HG02840 (cell line): Measurements from ENCODE around the gene WFDC8.
"Not testable (repeated sequence)": the region's sequence is repeated elsewhere in the genome, so short reads cannot be mapped to it uniquely, and the experiment has no call there.

Source experiments
- ATAC-seq: cut with Tn5 transposase; IDR thresholded peaks from one replicate; pipeline ENCODE4 v1.9.1; 2021; ENCODE audit warnings: mild to moderate bottlenecking, moderate library complexity, moderate number of reproducible peaks; ENCODE audit not compliant: unreplicated experiment, low FRiP score

The WFDC8 gene

DNA sequence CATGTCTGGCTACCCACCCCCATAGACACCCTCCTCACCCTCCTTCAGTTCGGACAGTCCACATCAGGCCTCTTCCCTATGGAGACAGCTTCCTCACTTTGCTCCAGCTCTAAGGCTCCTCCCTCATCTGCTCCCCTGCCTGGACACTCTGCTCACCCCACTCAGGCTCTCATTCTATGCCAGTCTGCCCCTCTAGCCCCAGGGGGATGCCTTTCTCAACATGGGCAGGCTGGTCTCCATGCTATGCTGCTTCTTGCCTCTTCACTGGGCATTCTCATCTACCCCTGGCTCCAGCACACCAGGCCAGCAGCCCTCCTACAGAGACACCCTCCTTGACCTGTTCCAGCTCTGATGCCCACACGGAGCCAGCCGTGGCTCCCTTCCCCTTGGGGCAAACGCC is at the start of gene WFDC8:
TSS of gene WFDC8 (minus strand) at position 101 of the 400 bp plus-strand sequence. CDS start at position 64, 37 bp downstream.
- no peak for ATAC-seq

DNA sequence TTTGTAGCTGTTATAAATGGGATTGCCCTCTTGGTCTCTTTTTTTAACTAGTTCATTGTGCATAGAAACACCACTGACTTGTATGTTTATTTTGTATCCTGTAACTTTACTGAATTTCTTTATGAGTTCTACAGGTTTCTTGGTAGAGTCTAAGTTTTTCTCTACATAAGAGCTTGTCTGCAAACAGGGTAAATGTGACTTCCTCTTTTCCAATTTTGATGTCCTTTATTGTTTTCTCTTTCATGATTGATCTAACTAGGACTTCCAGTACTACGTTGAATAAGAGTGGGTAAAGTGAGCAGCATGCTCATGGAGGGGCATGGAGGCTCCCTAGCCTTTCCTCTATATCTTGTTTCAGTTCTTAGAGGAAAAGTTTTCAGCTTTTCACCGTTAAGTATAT is 47.5 kb upstream of the WFDC8 start:
- ATAC-seq = no peak

DNA sequence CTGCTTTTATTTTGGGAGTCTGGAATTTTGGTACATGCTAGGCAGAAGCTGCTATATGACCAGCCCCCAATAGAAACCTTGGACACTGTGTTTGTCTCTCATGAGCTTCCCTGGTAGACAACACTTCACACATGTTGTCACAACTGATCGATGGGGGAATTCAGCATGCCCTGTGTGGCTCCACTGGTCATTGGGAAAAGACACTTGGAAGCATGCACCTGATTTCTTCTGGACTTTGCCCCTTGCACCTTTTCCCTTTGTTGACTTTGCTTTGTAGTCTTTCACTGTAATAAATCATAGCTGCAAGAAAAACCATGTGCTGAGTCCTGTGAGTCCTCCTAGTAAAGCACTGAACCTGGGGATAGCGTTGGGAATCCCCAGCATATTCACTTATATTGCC is 42.5 kb upstream of the WFDC8 start:
- no peak for ATAC-seq

DNA sequence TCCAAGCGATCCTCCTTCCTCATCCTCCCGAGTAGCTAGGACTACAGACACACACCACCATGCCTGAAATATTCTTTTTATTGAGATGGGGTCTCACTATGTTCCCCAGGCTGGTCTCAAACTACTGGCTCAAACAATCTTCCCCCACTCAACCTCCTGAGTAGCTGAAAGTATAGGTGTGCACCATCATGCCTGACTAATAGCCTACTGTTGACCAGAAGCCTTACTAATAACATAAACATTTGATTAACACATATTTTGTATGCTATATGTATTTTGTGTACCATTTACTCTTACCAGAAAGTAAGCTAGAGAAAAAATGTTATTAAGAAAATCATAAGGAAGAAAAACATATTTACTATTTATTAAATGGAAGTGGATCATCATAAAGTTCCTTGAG is 38.5 kb upstream of the WFDC8 start:
- no peak for ATAC-seq

DNA sequence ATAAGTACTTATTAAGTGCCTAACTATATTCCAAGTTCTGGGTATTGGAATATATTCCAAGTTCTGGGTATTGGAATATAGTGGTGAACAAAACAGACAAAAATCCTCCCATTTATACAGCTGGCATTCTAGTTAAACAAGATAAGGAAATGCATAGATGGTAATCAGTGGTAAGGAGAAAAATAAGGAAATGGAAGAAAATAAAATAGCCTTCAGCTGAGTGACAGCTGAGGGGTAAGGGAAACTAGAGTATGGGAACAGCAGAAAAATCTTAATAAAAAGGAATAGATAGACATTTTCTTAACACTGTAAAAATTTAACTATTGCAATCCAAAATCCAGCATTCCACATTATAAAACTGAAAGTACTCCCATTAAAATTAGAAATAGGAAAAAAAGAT is 33.2 kb upstream of the WFDC8 start:
- ATAC-seq = no peak

DNA sequence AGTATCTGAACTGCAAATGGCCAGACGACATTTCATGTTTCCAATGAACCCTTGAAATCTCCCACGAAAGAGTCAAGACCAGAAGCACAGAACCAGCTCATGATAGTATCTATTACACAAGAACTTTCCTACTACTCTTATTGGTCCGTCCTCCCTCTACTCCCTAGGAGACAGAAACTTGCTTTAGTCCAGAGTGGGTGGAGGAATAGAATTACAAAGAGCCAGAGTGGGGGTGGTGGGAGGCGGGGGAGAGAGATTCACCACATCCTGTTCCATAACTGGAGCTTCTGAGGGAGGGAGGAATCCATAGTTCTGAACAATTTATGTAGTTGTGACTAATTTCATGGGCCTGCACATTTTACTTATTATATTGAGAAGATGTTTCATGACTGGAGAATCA is 32.0 kb upstream of the WFDC8 start:
- ATAC-seq = no peak

DNA sequence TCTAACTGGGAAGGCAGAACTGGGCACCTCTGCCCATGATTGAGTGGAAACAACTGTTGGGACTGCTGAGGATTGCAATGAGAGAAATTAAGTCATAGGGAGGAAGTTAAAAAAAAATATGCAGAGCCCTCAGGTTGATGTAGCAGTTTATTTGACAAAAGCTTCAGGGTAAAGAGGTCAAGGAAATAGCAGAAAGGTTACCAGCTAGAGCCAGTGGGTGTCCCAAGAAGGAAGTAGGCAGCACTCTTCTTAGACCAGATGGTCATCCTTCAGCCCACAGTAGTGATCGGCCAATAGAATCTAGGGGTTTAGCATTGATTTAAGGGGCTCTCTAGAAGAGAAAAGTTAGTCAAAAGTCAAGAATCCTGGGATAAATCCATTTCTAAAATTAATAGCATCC is 28.7 kb upstream of the WFDC8 start:
- ATAC-seq = no peak

DNA sequence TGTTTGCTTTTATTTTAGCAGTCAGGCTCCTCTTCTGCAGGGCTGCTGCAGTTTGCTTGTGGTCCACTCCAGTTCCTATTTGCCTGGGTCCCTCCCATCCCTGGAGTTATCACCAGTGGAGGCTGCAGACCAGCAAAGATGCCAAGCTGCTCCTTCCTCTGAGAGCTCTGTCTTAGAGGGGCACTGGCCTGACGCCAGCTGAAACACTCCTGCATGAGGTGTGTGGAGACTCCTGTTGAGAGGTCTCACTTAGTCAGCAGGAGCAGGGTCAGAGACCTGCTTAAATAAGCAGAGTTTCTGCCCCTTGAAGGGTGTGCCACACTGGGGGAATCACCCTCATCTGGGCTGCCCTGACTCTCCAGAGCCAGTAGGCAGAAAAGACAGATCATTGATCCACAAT is 16.2 kb upstream of the WFDC8 start:
- ATAC-seq = no peak

DNA sequence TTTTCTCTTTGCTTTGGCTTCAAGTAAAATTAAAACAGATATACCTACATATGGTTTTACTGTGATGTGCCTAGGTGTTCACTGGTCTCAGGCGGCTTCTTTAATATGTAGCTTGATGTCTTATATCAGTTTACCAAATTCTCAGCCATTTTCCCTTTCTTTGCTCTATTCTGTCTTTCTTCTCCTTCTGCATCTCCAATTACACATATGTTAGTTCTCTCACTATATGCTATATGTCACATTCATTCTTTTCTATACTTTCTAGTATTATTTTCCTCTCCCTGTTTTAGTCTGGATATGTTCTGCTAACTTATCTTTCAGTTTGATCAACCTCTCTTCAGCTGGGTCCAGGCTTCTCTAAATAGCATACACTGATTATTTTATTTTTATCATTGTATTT is 14.4 kb upstream of the WFDC8 start:
- no peak for ATAC-seq

DNA sequence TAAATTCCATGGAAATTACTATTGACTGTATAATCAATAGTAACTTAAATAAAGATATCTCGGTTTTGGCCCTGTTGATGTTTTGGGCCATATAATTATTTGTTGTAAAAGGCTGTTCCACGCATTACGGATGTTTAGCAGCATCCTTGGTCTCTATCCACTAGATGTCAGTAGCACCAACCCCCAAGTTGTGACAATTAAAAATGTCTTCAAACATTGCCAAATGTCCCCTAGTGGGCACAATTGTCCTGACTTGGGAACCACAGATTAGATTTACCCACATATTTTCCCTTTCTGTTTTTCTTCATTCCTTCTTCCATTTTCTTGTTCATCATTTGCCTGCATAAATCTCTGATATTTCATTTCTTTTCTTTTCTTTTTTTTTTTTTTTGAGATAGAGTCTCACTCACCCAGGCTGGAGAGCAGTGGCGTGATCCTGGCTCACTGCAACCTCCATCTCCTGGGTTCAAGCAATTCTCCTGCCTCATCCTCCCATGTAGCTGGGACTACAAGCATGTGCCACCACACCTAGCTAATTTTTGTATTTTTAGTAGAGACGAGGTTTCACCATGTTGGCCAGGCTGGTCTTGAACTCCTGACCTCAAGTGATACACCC is 13.6 kb upstream of the WFDC8 start:
- ATAC-seq = no peak

DNA sequence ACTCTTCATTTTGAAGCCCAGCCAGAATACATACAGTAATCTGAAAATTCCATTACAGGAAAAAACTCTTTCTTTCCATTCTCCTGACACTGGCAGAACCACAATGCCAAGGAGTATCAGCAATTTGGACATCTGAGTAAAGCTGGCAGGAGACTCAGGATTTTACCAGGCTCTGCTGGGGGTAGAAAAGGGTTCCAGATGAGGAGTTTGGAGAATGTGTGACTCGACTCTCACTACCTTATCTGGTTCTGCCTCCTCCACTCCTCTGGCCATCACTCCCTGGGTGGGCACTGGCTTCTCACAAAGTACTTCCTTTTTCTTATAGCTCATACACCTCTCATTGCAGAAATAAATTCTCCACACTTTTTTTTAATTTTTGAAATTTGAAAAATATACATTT is 10.6 kb upstream of the WFDC8 start:
- ATAC-seq = no peak

DNA sequence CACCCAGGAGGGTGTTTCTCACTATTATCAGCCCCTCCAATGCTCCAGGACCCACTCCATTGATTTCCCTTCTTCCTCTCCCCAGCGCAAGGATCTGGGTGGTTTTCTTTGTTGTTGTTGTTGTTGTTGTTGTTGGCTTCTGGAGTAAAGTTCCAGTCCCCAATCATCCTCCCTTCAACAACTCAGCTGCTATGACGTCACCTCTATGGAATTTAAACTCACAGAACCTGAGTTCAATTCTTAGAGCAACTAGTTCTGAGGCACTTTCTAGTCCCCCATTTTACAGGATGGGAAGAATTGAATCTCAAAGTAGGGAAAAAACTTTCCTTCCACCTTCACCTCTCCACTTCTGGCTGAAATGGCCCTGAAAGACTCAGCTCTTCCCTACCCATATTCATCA is 9.7 kb upstream of the WFDC8 start:
- ATAC-seq = no peak

DNA sequence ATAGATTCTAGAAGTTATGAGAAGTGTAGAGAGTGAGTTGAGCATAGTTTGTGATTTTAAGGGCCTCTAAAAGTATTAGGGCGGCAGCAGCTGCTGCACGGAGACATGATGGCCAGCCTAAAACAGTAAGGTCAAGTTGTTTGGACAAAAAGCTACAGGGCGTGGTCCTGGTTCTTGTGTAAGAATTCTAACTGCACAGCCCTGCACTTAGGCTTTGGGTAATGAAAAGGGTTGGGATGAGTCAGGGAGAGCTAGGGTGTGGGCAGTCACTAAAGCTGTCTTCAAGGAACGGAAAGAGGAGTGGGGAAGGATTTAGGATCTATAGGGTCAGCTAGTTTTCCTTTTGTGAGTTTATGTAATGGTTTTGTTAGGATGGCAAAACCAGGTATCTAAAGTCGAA is 6.9 kb upstream of the WFDC8 start:
- ATAC-seq = not testable (repeated sequence)

DNA sequence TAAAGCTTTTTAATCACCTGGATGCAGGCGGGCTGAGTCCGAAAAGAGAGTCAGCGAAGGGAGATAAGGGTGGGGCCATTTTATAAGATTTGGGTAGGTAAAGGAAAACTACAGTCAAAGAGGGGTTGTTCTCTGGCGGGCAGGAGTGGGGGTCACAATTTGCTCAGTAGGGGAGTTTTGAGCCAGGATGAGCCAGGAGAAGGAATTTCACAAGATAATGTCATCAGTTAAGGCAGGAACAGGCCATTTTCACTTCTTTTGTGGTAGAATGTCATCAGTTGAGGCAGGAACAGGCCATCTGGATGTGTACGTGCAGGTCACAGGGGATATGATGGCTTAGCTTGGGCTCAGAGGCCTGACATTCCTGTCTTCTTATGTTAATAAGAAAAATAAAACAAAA is 5.2 kb upstream of the WFDC8 start:
- not testable (repeated sequence) for ATAC-seq

DNA sequence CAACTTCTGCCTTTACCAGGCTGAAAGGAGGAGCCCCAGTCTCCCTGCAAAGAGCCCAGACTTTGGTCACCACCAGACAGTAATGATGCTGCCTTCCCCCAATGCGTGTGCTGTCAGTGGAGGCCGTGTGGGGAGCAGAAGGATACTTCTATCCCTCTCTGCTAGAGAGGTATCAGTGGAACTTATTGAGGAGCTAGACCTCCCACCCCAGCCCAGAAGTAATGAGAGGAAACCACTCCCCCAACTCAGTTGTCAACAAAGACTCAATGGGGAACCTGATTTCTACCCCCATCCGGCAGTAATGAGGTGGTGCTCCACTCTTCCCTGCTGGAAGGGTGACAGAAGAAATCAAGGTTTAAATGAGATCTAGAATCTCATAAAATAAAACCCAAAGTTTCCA is 4.4 kb upstream of the WFDC8 start:
- ATAC-seq = no peak

DNA sequence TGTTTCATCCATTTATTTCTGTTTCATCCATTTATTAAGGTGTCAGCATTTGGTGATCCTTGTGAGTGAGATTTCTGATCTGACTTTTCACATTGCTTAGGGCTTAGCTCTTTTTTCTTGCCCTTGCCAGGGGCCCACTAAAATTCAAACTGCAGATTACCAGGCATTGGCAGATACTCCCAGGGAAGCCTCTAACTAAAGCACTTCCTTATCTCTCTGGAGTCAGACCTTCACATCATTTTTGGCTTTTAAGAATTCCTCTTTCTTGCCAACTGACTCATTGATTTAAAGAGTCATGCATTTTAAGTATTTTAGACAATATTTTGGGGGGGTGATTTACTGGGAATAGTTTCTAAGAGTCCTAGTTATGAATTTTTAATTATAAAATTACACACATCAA is 2.6 kb upstream of the WFDC8 start:
- ATAC-seq = no peak

DNA sequence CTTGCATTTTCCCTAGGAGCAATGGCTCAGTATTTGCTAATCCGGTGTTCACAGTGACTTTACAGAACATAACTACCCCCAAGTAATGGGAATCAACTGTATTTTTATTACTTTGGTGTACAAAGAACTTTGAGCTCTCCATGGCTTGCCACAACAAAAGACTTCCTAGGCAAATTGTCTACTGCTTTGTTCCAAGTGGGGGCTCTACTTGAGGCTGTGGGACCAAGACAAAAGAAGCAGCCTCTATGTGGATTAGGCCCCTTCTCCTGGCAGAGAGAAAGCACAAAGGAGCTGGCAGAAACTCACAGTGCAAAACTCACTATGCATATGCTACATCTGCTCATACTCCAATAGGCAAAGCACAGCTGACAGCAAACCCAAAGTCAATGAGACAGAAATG is 853 bp downstream of the WFDC8 start:
- no peak for ATAC-seq

DNA sequence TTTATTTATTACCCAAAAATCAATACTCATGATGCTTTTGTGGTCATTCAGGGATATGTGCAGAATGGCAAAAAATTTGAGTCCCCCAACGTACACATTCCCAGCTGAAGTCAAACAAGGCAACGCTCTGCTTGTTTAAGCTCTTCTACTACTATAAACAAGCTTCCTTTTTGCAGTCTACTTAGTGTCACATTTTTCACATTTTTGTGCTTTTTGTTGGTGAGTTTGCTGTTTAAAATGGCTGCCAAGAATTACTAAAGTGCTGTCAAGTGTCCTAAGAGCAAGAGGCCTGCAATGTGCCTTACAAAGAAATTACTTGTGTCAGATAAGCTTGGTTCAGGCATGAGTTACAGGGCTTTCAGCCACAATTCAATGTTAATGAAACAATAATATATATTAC is 2.1 kb downstream of the WFDC8 start:
- ATAC-seq = no peak

DNA sequence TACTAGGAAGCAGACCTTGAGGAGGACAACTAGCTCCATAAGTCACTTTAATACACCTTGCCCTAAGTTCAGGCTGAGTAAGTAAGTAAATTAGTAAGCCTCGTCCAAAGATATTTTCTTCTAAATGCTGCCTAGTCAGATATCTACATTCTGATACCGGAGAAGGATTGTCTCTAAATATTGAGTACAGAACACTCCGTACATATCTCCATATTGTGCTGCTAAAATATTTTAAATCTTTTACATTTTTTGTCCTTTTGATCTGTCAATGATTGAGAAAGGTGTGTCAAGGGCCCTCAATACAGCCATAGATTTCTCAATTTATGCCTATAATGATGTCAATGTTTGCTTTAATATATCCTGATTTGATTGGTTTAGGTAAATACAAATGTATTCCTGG is 3.2 kb downstream of the WFDC8 start:
- no peak for ATAC-seq

DNA sequence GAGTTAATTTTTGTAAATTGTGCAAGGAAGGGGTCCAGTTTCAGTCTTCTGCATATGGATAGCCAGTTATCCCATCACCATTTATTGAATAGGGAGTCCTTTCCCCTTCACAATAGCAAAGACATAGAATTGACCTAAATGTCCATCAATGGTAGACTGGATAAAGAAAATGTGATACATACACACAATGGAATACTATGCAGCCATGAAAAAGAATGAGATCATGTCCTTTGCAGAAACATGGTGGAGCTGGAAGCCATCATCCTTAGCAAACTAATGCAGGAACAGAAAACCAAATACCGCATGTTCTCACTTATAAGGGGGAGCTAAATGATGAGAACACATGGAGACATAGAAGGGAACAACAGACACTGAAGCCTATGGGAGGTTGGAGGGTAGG is 9.4 kb downstream of the WFDC8 start:
- not testable (repeated sequence) for ATAC-seq

DNA sequence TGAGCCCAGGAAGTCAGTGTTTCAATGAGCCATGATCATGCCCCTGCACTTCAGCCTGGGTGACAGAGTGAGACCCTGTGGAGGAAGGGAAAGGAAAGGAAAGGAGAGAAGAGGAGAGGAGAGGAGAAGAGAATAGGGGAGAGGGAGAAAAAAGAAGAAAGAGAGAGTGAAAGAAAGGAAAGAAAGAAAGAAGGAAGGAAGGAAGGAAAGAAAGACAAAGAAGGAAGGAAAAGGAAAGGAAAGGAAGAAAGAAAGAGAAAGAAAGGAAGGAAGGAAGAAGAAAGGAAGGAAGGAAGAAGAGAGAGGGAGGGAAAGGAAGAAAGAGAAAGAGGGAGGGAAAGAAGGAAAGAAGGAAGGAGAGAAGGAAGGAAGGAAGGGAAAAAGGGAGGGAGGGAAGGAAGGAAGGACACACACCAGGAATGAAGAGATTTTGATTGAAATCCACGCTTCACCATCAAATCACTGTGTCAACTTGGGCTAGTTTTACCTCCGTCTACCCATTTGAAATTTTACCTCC is 14.3 kb downstream of the WFDC8 start:
- no peak for ATAC-seq

DNA sequence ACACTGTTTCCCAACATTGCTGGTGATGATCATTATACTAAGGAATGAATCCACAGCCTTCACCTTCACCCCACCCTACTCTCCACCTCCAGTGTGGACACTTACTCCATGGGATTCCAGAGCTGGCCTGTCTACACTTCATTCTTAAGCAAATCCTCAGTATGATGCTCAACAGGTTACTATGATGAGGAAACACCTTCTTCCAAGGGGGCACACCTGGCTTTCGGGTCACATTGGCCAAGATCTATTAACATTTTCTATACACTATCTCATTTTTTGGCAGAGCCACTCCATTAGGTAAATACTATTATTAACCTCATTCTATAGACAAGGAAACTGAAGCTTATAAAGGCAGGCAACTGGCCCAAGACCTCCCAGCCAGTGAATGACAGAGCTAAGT is 23.9 kb downstream of the WFDC8 start:
- ATAC-seq = no peak

DNA sequence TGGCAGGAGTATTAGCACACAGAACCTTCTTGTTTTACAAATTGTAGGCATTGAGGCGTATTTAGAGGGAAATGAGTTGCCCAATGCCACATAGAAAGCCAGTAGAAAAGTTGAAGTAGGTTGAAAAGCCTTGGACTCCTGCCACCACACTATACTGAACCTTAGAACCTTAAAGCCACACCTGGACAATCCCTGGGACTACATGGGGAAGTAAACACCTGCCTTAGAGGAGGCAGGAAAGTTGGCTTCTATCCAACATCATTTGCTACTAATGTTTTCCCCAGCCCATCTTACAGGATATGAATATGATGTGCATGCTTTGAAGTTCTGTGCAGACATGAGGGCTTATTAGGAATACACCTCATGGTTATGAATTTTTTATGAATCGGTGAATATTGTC is 26.6 kb downstream of the WFDC8 start:
- no peak for ATAC-seq
